ENCODE measurements around the gene BCAS1.

The BCAS1 gene

GRCh38 chr20:54004445-54004844, 65.9 kb downstream of the BCAS1 start (continued):
- TF ChIP-seq ZNF274 (IDR thresholded peaks at IDR 0.05; ENCODE audit: low read length): no peak
- TF ChIP-seq ZNF274 (tag by site-specific recombination; IDR thresholded peaks at IDR 0.05; ENCODE audit: borderline replicate concordance): no peak
- no peak for TF ChIP-seq ZBTB11 (tag by site-specific recombination; conservative IDR thresholded peaks at IDR 0.05; ENCODE audit: low read depth)
- no peak for TF ChIP-seq INSM2 (tag by site-specific recombination; IDR thresholded peaks at IDR 0.05)

GRCh38 chr20:54002741-54003140, 67.7 kb downstream of the BCAS1 start:
- Histone ChIP-seq H3K9me3 (ENCODE audit: control insufficient read depth, insufficient read depth, low read depth, low read length) (no peaks in the 10 kb centered on the region), H3K36me3 (ENCODE audit: control insufficient read depth in 2 of 2, insufficient read depth in 1 of 2, low read length in 2 of 2) (no peaks in the 10 kb centered on the region), H3K4me3 (ENCODE audit: low read depth, low read length) (no peak overlapping the region), H3K27ac (ENCODE audit: extremely low read depth, low read depth, low read length) (no peak overlapping the region), H3K4me1 (ENCODE audit: control insufficient read depth, insufficient read depth, low read length) (no peaks in the 10 kb centered on the region)
- ChIA-PET POLR2A (interaction anchor here (0.7 kb wide), 1 partner anchor 56 kb away, joined by 3 read pairs; no protein-coding TSS in a partner anchor), CTCF (interaction anchor here (0.7 kb wide), 1 partner anchor 40 kb away, joined by 3 read pairs; no protein-coding TSS in a partner anchor)
- TF ChIP-seq ZNF223 (tag by site-specific recombination; IDR thresholded peaks at IDR 0.05) (no peak), ZNF354C (tag by site-specific recombination; IDR thresholded peaks at IDR 0.05; ENCODE audit: borderline replicate concordance, low read depth) (no peak), ZNF544 (tag by site-specific recombination; IDR thresholded peaks at IDR 0.05) (no peak), ZNF26 (tag by site-specific recombination; IDR thresholded peaks at IDR 0.05) (no peak), ZBTB20 (tag by site-specific recombination; IDR thresholded peaks at IDR 0.05) (no peak), OVOL3 (tag by site-specific recombination; IDR thresholded peaks at IDR 0.05) (no peak), ZFP41 (tag by site-specific recombination; IDR thresholded peaks at IDR 0.05; ENCODE audit: borderline replicate concordance) (no peak), ZNF214 (tag by site-specific recombination; IDR thresholded peaks at IDR 0.05; ENCODE audit: borderline replicate concordance) (no peak)

GRCh38 chr20:54002056-54002575, 68.3 kb downstream of the BCAS1 start:
- CTCF ChIA-PET: no interaction called here
- H3K4me3 ChIP-seq (ENCODE audit: low read depth, low read length): no peak overlapping the region
- H3K27ac ChIP-seq (ENCODE audit: extremely low read depth, low read depth, low read length): no peak overlapping the region
- no peaks in the 10 kb centered on the region for H3K4me1 ChIP-seq (ENCODE audit: control insufficient read depth, insufficient read depth, low read length)
- H3K9me3 ChIP-seq (ENCODE audit: control insufficient read depth, insufficient read depth, low read depth, low read length): no peaks in the 10 kb centered on the region
- POLR2A ChIA-PET: no interaction called here
- H3K36me3 ChIP-seq (ENCODE audit: control insufficient read depth in 2 of 2, insufficient read depth in 1 of 2, low read length in 2 of 2): no peaks in the 10 kb centered on the region
- TF ChIP-seq SCRT1 (tag by site-specific recombination; IDR thresholded peaks at IDR 0.05; ENCODE audit: borderline replicate concordance) (no peak), MEIS1 (CRISPR knock-in tag; IDR thresholded peaks at IDR 0.05; ENCODE audit: borderline replicate concordance) (no peak), ZNF792 (tag by site-specific recombination; IDR thresholded peaks at IDR 0.05) (no peak), ZNF449 (tag by site-specific recombination; IDR thresholded peaks at IDR 0.05) (no peak), ZBTB44 (tag by site-specific recombination; IDR thresholded peaks at IDR 0.05) (no peak), HOXD13 (CRISPR knock-in tag; IDR thresholded peaks at IDR 0.05; ENCODE audit: borderline replicate concordance) (no peak), ZNF280D (tag by site-specific recombination; IDR thresholded peaks at IDR 0.05) (no peak), ZFP41 (tag by site-specific recombination; IDR thresholded peaks at IDR 0.05; ENCODE audit: borderline replicate concordance) (no peak)

All from HEK293 (cell line).